H1 (cell line): ENCODE measurements around the gene LAIR2. TPM values are rescaled to one million over a fixed set of nuclear protein-coding genes. Genes with fewer than 3 reads are reported as not detected.

Experiments used
- BACH1 ChIP-seq: IDR thresholded peaks from 2 replicates; pipeline ENCODE4 v1.6.1; 2012; ENCODE audit warnings: low read length, improper control_type of control experiment
- CREB1 ChIP-seq: IDR thresholded peaks from 2 replicates; pipeline ENCODE4 v1.6.1; 2012; ENCODE audit warnings: inconsistent platforms
- NRF1 ChIP-seq: IDR thresholded peaks from 2 replicates; pipeline ENCODE4 v1.6.1; 2011; ENCODE audit warnings: mild to moderate bottlenecking, low read depth, low read length, improper control_type of control experiment
- POLR2A ChIP-seq, 2 experiments: IDR thresholded peaks; 1 replicate in 1 of 2; 2 replicates in 1 of 2; pipeline ENCODE4 v1.6.1; 2011; ENCODE audit warnings: low read depth in 2 of 2, low read length in 2 of 2, mild to moderate bottlenecking in 2 of 2; ENCODE audit errors: control extremely low read depth in 1 of 2
- SIN3A ChIP-seq, 2 experiments: IDR thresholded peaks in 1 of 2; conservative IDR thresholded peaks in 1 of 2; 2 replicates each; pipeline ENCODE4 v1.6.1; 2011 to 2012; ENCODE audit warnings: low read length in 2 of 2, improper control_type of control experiment in 1 of 2, low read depth in 1 of 2, mild to moderate bottlenecking in 1 of 2
- polyA plus RNA-seq, 7 experiments: library from polyadenylated mRNA; depleted of rRNA in 3 of 7; stranded (reverse) in 5 of 7; unstranded in 2 of 7; fragments of >200 nt in 5 of 7; fragments of 200-250 nt in 2 of 7; gene quantifications; 1 replicate in 5 of 7; 2 replicates in 1 of 7; 4 replicates in 1 of 7; pipeline versions ENCODE4 v1.2.1 to v1.2.3, GENCODE V29; 2011 to 2013; ENCODE audit warnings: missing spikeins in 2 of 7, mixed read lengths in 2 of 7
- total RNA-seq: library from RNA; stranded (reverse); fragmentation: NEBNext Ultra II Directional; extraction: Animal tissue kit (Norgen Biotek cat#: 25700); gene quantifications from 2 replicates; pipeline ENCODE4 v1.2.1, GENCODE V29; 2021

The LAIR2 gene
- total and polyA plus RNA-seq, 2 of the 8 experiments (the other 6 are each of a cell fraction or from before 2014, with no cell fraction given) = not detected

- TF ChIP-seq BACH1 (no peak), CREB1 (no peak), SIN3A (conservative IDR thresholded peaks at IDR 0.05 in 1 of 2, IDR thresholded peaks at IDR 0.05 in 1 of 2; ENCODE audit: low read depth in 1 of 2, low read length in 2 of 2) (no peak), NRF1 (no peak), POLR2A (IDR thresholded peaks at IDR 0.05; ENCODE audit: control extremely low read depth in 1 of 2, low read depth in 2 of 2, low read length in 2 of 2) (no peak)
Measured at GRCh38 chr19:54554006-54554405, 51.4 kb downstream of the LAIR2 start (continued).
